Measurements from ENCODE around the gene NEU2.

GRCh38 chr2:233034091-233034882 lies 1.8 kb downstream of the NEU2 start:
- no peak for TF ChIP-seq CTCF (IDR thresholded peaks at IDR 0.05)
- no peak for TF ChIP-seq POLR2A (IDR thresholded peaks at IDR 0.05)
